ENCODE measurements around the gene CDH15.
"Not testable (repeated sequence)": the region's sequence is repeated elsewhere in the genome, so short reads cannot be mapped to it uniquely, and the experiment has no call there.

CDH15 gene

DNA sequence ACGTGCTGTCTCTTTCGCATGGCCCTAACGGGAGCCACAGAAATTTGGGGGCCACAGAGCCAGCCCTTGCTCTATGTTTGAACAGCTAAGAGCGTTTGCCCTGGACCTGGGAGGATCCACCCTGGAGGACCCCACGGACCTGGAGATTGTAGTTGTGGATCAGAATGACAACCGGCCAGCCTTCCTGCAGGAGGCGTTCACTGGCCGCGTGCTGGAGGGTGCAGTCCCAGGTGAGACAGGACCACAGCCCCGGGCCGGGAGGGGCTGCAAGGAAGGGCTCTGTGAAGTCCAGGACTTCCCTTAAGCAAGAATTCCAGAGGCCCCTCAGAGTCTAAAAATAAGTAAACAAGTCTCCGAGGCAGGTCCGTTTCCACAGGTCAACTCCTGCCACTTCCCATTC, 11.9 kb downstream of the CDH15 start:
- Mint-ChIP-seq H3K27ac (no peak overlapping the region), H3K9me3 (no peaks in the 10 kb centered on the region), H3K4me1 (no peaks in the 10 kb centered on the region), H3K4me3 (no peak overlapping the region), H3K36me3 (no peaks in the 10 kb centered on the region), H3K27me3 (peaks cover 35% of the 10 kb centered on the region)
- no peak for ATAC-seq

DNA sequence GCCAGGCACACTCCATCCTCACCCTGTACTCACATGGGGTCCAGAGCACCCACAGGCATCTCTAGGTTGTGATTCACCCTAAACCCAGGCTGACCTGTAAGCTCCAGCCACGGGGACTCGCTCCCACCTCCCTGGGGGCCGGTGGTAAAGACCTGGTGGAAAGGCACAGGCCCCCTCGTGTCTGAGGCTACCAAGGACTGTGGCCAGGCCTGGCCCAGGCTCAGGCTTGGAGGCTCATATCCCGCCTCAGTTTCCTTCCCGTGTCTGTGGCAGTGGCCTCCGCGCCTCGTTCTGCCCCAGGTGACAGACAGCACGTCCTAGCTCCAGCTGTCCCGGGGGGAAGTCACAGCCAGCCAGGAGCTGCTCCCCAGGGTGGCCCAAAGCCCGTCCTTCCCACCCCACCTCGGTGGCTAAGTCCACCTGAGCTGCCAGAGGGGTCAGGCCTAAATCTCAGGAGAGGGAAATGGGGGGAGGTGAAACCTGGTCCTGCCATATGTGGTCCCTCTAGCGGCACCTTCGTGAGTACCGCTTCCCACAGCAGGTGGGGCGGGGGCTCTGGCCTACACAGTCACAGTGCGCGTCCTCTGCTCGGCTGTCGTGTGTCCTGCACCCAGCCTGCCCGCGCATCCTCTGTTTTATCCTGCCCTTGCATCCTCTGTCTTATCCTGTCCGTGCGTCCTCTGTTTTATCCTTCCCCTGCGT, 12.6 kb downstream of the CDH15 start:
- Mint-ChIP-seq H3K4me3 (no peak overlapping the region), H3K4me1 (no peaks in the 10 kb centered on the region), H3K27me3 (peaks cover 28% of the 10 kb centered on the region)

DNA sequence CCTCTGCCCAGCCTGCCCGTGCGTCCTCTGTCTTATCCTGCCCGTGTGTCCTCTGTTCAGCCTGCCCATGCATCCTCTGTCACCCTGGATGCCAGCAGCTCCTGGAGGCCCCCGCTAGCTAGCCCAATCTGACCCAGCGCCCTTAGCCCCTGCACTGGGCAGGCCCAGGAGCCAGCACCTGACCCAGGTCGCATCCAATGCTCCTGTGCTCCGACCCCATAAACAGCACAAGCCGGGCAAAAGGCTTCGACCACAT, 13.1 kb downstream of the CDH15 start:
- Mint-ChIP-seq H3K4me3 (no peak overlapping the region), H3K27ac (no peak overlapping the region), H3K36me3 (no peaks in the 10 kb centered on the region), H3K9me3 (no peaks in the 10 kb centered on the region), H3K4me1 (no peaks in the 10 kb centered on the region), H3K27me3 (peaks cover 23% of the 10 kb centered on the region)
- no peak for ATAC-seq

More for the DNA sequence above, 12.6 kb downstream of the CDH15 start:
- Mint-ChIP-seq H3K36me3 (no peaks in the 10 kb centered on the region), H3K27ac (no peak overlapping the region), H3K9me3 (no peaks in the 10 kb centered on the region)
- no peak for ATAC-seq

DNA sequence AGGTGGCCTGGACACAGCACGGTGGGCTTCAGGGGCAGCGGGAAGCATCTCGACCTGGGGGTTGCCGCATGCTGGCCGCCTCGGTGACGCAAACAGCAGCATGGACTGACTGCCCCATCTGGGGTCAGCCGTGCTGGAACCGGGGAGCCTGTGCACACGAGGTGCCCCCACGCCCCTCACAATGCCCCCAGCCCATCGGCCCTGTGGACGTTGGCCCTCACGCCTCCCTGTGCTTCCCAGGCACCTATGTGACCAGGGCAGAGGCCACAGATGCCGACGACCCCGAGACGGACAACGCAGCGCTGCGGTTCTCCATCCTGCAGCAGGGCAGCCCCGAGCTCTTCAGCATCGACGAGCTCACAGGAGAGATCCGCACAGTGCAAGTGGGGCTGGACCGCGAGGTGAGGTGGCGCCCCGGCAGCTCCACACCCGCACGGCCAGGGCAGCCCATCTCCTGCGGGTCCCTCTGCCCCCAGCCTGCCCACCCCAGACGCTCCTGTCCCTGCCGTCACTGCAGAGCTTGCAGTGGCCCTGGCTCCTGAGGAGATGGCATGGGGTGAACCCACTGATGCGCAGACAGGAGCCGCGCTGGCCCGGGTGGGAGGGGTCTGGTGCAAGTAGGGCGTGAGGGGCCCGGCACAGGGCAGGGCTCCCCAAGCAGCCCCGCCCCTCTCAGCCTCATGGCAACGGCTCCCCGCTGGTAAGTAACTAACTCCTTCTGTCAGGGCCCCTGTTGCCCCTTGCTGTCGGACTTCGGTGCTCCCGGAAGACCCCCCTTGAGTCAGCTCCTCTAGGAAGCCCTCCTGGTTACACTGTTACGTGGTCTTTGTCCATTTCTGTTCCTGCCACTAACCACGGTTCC, 13.6 kb downstream of the CDH15 start:
- Mint-ChIP-seq H3K4me1 (no peaks in the 10 kb centered on the region), H3K27me3 (peaks cover 19% of the 10 kb centered on the region), H3K27ac (no peak overlapping the region), H3K36me3 (no peaks in the 10 kb centered on the region), H3K4me3 (no peak overlapping the region), H3K9me3 (no peaks in the 10 kb centered on the region)
- ATAC-seq: no peak

DNA sequence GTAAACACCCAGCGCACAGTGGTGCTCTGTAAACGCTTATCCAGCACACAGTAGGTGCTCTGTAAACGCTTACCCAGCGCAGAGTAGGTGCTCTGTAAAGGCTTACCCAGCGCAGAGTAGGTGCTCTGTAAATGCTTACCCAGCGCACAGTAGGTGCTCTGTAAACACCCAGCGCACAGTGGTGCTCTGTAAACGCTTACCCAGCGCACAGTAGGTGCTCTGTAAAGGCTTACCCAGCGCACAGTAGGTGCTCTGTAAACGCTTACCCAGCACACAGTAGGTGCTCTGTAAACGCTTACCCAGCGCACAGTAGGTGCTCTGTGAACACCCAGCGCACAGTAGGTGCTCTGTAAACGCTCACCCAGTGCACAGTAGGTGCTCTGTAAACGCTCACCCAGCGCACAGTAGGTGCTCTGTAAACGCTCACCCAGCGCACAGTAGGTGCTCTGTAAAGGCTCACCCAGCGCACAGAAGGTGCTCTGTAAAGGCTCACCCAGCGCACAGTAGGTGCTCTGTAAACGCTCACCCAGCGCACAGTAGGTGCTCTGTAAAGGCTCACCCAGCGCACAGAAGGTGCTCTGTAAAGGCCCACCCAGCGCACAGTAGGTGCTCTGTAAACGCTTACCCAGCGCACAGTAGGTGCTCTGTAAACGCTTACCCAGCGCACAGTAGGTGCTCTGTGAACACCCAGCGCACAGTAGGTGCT, 14.5 kb downstream of the CDH15 start:
- ATAC-seq, H3K36me3 Mint-ChIP-seq, H3K4me3 Mint-ChIP-seq, H3K4me1 Mint-ChIP-seq, H3K27ac Mint-ChIP-seq, H3K9me3 Mint-ChIP-seq: not testable (repeated sequence)
- H3K27me3 Mint-ChIP-seq: peaks cover 10% of the 10 kb centered on the region

DNA sequence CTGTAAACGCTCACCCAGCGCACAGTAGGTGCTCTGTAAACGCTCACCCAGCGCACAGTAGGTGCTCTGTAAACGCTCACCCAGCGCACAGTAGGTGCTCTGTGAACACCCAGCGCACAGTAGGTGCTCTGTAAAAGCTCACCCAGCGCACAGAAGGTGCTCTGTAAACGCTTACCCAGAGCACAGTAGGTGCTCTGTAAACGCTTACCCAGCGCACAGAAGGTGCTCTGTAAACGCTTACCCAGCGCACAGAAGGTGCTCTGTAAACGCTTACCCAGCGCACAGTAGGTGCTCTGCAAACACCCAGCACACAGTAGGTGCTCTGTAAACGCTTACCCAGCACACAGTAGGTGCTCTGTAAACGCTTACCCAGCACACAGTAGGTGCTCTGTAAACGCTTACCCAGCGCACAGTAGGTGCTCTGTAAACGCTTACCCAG, 15.1 kb downstream of the CDH15 start:
- H3K4me1 Mint-ChIP-seq, H3K27ac Mint-ChIP-seq, H3K36me3 Mint-ChIP-seq, H3K9me3 Mint-ChIP-seq, ATAC-seq, H3K27me3 Mint-ChIP-seq, H3K4me3 Mint-ChIP-seq: not testable (repeated sequence)

DNA sequence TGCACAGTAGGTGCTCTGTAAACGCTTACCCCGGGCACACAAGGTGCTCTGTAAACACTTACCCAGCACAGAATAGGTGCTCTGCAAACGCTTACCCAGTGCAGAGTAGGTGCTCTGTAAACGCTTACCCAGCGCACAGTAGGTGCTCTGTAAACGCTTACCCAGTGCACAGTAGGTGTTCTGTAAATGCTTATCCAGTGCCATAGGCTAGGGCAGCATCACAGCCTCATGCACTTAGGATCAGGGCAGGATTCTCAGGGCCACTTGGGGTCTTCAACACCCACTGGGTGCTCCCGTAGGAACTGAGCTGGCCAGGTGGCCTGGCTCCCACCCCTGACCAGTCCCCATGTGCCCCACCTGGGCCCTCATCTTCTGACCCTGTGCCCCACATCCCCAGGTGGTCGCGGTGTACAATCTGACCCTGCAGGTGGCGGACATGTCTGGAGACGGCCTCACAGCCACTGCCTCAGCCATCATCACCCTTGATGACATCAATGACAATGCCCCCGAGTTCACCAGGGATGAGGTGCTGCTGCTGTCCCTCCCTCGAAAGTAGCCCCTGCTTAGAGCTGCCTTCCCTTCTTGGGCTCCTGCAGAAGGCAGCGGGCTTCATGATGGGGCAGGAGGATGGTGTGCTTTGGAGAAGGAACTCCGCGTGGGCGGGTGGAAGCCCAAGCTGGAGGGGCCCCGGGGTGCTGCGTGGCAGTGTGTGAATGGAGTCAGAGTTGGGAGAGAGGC, 15.7 kb downstream of the CDH15 start:
- Mint-ChIP-seq H3K36me3 (no peaks in the 10 kb centered on the region), H3K27ac (no peak overlapping the region), H3K27me3 (no peaks in the 10 kb centered on the region), H3K9me3 (no peaks in the 10 kb centered on the region), H3K4me1 (no peaks in the 10 kb centered on the region), H3K4me3 (no peak overlapping the region)
- ATAC-seq: peak; percentile 49

DNA sequence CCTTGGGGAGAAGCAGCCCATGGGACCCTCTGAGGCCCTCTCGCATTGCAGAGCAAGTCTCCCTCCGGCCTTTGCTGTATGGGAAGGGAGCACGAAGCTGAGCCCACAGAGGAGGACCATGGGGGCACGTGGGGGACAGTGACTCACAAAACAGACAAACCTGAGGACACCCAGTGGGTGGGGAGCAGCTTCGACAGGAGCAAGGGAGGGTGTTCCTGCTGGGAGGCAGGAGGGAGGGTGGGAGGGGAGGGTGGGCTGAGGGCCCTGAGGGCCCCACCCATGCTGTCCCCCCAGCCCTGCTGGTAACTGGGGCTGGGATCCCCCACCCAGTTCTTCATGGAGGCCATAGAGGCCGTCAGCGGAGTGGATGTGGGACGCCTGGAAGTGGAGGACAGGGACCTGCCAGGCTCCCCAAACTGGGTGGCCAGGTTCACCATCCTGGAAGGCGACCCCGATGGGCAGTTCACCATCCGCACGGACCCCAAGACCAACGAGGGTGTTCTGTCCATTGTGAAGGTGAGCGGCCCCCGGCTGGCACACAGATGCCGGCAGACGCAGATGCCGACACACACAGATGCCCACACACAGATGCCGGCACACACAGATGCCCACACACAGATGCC, 16.3 kb downstream of the CDH15 start:
- ATAC-seq: peak; percentile 18
- Mint-ChIP-seq H3K27me3 (no peaks in the 10 kb centered on the region), H3K4me1 (no peaks in the 10 kb centered on the region), H3K9me3 (no peaks in the 10 kb centered on the region), H3K36me3 (no peaks in the 10 kb centered on the region), H3K4me3 (no peak overlapping the region), H3K27ac (no peak overlapping the region)

DNA sequence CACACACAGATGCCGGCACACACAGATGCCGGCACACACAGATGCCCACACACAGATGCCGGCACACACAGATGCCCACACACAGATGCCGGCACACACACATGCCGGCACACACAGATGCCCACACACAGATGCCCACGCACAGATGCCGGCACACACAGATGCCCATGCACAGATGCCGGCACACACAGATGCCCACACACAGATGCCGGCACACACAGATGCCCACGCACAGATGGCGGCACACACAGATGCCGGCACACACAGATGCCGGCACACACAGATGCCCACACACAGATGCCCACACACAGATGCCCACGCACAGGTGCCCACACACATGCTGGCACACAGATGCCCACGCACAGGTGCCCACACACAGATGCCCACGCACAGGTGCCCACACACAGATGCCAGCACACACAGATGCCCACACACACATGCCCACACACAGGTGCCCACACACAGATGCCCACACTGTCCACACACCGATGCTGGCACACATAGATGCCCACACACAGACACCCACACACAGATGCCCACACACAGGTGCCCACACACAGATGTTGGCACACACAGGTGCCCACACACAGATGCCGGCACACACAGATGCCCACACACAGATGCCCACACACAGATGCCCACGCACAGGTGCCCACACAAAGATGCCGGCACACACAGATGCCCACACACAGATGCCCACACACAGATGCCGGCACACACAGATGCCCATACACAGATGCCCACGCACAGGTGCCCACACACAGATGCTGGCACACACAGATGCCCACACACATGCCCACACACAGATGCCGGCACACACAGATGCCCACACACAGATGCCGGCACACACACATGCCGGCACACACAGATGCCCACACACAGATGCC, 17.2 kb downstream of the CDH15 start:
- not testable (repeated sequence) for H3K4me3 Mint-ChIP-seq, H3K9me3 Mint-ChIP-seq, ATAC-seq, H3K27ac Mint-ChIP-seq, H3K27me3 Mint-ChIP-seq, H3K4me1 Mint-ChIP-seq, H3K36me3 Mint-ChIP-seq

DNA sequence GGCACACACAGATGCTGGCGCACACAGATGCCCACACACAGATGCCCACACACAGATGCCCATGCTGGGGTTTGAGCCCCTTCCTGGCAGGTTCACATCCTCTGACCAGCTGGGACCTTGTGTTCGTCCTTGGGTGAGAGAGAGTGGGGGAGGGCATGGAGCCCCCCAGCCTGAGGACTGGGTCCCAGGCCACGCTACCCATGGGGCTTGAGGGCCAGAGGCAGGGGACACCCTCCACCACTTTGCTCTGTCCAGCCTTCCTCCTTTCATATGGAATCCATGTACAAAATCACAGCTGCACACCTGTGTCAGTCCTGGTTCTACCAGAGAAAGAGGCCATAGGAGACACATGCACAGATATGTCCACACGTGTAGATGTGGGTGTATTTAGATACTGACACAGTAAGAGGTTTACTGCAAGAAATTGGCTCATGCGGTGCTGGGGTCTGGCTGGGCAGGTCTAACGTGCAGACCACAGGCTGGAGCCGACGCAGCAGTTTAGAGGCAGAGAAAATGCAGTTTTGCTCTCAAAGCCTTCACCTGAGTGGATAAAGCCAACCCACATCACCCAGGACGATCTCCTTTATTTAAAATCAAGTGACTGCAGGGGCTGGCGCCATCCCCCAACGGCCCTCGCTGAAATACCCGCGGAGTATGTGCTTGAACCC, 17.9 kb downstream of the CDH15 start:
- no peak for ATAC-seq
- Mint-ChIP-seq H3K4me3 (no peak overlapping the region), H3K36me3 (no peaks in the 10 kb centered on the region), H3K4me1 (no peaks in the 10 kb centered on the region), H3K9me3 (no peaks in the 10 kb centered on the region), H3K27ac (no peak overlapping the region), H3K27me3 (no peaks in the 10 kb centered on the region)

DNA sequence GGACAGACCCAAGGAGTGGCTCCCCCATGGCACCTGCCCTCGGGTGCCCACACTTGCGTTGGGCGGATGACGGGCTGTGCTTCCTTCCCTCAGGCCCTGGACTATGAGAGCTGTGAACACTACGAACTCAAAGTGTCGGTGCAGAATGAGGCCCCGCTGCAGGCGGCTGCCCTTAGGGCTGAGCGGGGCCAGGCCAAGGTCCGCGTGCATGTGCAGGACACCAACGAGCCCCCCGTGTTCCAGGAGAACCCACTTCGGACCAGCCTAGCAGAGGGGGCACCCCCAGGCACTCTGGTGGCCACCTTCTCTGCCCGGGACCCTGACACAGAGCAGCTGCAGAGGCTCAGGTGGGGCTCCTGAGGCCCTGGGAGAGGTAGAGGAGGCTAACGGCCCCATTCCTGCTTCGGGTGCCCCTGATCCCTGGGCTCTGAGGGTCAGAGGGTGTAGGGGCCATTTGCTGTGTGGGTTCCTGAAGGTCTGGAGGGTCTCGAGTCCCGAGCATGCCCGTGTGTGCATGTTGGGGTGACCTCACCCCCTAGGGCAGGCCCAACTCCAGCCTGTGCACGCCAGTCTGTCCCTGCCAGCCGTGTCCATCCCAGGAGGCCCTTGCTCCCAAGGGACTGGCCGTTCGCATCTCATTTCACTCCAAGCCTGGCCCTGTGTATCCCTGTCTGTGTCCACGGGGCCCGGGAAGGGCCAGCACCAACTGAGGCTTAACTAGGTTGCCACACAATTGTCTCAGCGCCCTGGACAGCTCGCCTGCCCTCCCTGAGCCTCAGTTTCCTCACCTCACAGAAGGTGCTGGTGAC, 18.8 kb downstream of the CDH15 start:
- Mint-ChIP-seq H3K27ac (no peak overlapping the region), H3K9me3 (no peaks in the 10 kb centered on the region), H3K36me3 (no peaks in the 10 kb centered on the region), H3K27me3 (no peaks in the 10 kb centered on the region), H3K4me1 (no peaks in the 10 kb centered on the region), H3K4me3 (no peak overlapping the region)
- ATAC-seq: no peak

DNA sequence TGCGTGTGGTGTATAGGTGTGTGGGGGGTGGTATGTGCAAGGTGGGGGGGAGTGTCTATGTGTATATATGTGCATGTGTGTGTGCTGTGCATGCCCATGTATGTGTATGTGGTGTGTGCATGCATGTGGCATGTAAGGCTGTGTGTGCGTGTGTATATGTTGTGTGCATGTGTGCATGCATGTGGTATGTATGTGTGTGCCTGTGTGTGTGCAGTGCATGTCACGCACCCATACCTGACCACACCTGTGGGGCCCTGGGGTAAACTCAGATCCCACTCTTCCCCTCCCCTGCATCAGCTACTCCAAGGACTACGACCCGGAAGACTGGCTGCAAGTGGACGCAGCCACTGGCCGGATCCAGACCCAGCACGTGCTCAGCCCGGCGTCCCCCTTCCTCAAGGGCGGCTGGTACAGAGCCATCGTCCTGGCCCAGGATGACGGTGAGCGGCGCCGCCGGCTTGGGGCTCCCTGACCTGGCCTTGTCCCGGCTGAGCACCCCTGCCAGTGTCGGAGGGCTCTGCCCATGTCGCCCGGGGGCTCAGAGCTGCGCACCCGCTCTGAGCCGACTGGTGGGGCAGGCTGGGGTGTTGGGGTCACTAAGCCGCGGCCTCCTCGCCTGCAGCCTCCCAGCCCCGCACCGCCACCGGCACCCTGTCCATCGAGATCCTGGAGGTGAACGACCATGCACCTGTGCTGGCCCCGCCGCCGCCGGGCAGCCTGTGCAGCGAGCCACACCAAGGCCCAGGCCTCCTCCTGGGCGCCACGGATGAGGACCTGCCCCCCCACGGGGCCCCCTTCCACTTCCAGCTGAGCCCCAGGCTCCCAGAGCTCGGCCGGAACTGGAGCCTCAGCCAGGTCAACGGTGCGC, 19.7 kb downstream of the CDH15 start:
- ATAC-seq: no peak
- H3K4me3 Mint-ChIP-seq: no peak overlapping the region
- no peaks in the 10 kb centered on the region for H3K4me1 Mint-ChIP-seq
- H3K27ac Mint-ChIP-seq: no peak overlapping the region
- H3K36me3 Mint-ChIP-seq: no peaks in the 10 kb centered on the region
- no peaks in the 10 kb centered on the region for H3K9me3 Mint-ChIP-seq
- H3K27me3 Mint-ChIP-seq: no peaks in the 10 kb centered on the region

DNA sequence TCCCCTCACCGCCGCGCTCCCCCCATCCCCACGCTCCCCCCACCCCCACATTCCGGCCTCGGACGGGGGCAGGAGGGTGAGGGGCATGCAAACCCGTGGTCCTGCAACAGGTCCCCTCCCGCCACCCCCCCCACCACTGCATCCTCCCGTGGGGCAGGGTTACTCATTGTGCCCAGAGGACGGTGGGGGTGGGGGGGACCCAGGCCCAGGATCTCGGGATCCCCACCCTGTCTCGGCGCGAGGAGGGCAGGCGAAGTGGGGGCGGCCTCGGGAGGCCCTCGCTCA, 20.3 kb downstream of the CDH15 start:
- Mint-ChIP-seq H3K4me3 (no peak overlapping the region), H3K4me1 (no peaks in the 10 kb centered on the region), H3K27ac (no peak overlapping the region), H3K36me3 (no peaks in the 10 kb centered on the region), H3K27me3 (peaks cover 2% of the 10 kb centered on the region), H3K9me3 (no peaks in the 10 kb centered on the region)
- peak; percentile 1 for ATAC-seq
